ENCODE data around the gene CYP46A1.
"Not testable (repeated sequence)": the region's sequence is repeated elsewhere in the genome, so short reads cannot be mapped to it uniquely, and the experiment has no call there.

CYP46A1 gene

GRCh38 chr14:99683619-99684409 lies at the start of gene CYP46A1:
TSS of gene CYP46A1 (plus strand) at chr14:99684298. CDS start at chr14:99684418, 120 bp downstream.
- ChIA-PET POLR2A (ENCODE audit: low non-redundant PET) (interaction anchor here (0.7 kb wide), 1 partner anchor 109 kb away, joined by 5 read pairs; the partner anchor contains the start of gene EML1), CTCF (interaction anchor here (0.5 to 1.8 kb wide), 4 partner anchors 80 to 202 kb away, joined by 3 to 5 read pairs (median 4); no protein-coding TSS in a partner anchor)
- peak; percentile 100 for DNase-seq (ENCODE audit: low spot score)
- TF ChIP-seq CTCF (conservative IDR thresholded peaks at IDR 0.05; ENCODE audit: low read depth), result no peak
- H3K27ac ChIP-seq, result peak within 1 kb of the TSS; percentile 73

DNA sequence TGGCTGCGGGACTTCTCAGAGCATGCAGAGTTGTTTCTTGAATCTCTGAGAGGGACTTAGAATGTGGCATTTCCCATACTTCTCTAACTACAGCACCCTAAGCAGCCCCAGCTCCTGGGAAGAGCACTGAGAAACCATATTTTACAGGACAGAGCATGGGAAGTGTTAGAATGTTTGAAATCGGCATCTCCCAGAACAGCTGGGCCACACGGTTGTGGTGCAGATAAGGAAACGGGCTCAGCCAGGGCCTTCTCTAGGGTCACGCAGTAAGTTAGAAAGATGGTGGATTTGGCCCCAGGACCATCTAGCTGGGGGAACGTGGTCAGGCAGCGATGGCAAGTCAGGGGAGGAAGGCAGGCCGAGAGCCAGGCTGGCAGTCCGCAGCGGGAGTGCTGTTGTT lies 49.7 kb upstream of the CYP46A1 start:
- POLR2A ChIA-PET (ENCODE audit: low non-redundant PET), result no interaction called here
- TF ChIP-seq CTCF (conservative IDR thresholded peaks at IDR 0.05; ENCODE audit: low read depth), result no peak
- CTCF ChIA-PET, result no interaction called here
- DNase-seq (ENCODE audit: low spot score), result no peak
- H3K27ac ChIP-seq, result no peak overlapping the region

DNA sequence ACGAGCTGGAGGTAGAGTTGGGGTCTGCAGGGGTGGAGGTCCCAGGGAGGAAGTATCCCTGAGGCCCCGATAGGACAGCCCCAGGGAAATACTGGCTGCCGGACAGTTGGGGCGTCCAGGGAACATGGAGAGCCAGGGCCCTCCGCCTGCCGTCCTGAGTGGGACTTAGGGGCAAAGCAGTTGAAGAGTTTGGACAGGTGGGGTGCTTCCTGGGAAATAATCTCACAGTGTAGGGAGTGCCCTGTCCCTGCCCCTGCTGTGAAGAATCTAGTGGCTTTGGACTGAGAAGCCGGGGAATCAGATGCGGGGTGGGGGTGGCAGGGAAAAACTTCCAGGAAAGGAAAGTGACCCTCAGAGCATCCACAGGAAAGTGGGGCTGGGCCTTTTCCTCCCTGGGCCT lies 49.0 kb upstream of the CYP46A1 start:
- ChIA-PET POLR2A (ENCODE audit: low non-redundant PET) (no interaction called here), CTCF (no interaction called here)
- no peak for TF ChIP-seq CTCF (conservative IDR thresholded peaks at IDR 0.05; ENCODE audit: low read depth)
- no peak overlapping the region for H3K27ac ChIP-seq
- DNase-seq (ENCODE audit: low spot score), result no peak

GRCh38 chr14:99636487-99636886 lies 47.6 kb upstream of the CYP46A1 start:
- H3K27ac ChIP-seq, result no peak overlapping the region
- ChIA-PET POLR2A (ENCODE audit: low non-redundant PET) (no interaction called here), CTCF (no interaction called here)
- TF ChIP-seq CTCF (conservative IDR thresholded peaks at IDR 0.05; ENCODE audit: low read depth), result no peak
- DNase-seq (ENCODE audit: low spot score), result no peak

GRCh38 chr14:99637624-99638023 lies 46.5 kb upstream of the CYP46A1 start:
- DNase-seq (ENCODE audit: low spot score), result no peak
- TF ChIP-seq CTCF (conservative IDR thresholded peaks at IDR 0.05; ENCODE audit: low read depth), result no peak
- ChIA-PET POLR2A (ENCODE audit: low non-redundant PET) (no interaction called here), CTCF (no interaction called here)
- no peak overlapping the region for H3K27ac ChIP-seq

DNA sequence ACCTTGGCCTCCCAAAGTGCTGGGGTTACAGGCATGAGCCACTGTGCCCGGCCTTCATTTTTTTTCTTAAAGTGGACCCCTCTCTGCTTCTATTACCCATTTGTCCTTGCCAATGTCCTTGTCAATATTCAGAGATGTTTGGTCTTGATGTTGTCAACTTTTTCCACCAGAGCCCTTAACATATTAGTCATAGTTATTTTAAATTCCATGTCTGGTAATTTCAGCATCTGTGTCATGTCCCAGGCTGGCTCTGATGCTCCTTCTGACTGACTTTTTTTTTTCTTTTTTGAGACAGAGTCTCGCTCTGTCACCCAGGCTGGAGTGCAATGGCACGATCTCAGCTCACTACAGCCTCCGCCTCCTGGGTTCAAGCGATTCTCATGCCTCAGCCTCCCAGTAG lies 41.3 kb upstream of the CYP46A1 start:
- POLR2A ChIA-PET (ENCODE audit: low non-redundant PET); CTCF ChIA-PET: not testable (repeated sequence)

GRCh38 chr14:99643343-99643742 lies 40.8 kb upstream of the CYP46A1 start:
- TF ChIP-seq CTCF (conservative IDR thresholded peaks at IDR 0.05; ENCODE audit: low read depth), result no peak
- POLR2A ChIA-PET (ENCODE audit: low non-redundant PET), result no interaction called here
- H3K27ac ChIP-seq, result no peak overlapping the region
- no peak for DNase-seq (ENCODE audit: low spot score)
- CTCF ChIA-PET, result no interaction called here

More for the DNA sequence above, 41.3 kb upstream of the CYP46A1 start:
- not testable (repeated sequence) for DNase-seq (ENCODE audit: low spot score); H3K27ac ChIP-seq

Data from RWPE1 (cell line).